ENCODE measurements around the gene GPSM3. TPM values are rescaled to one million over a fixed set of nuclear protein-coding genes. Genes with fewer than 3 reads are reported as not detected.

Gene GPSM3
- total RNA-seq, 1 experiment from 2014 or later = 11.8 TPM

GRCh38 chr6:32154514-32155161 is 37.8 kb downstream of the GPSM3 start:
- no peak overlapping the region for H2AK5ac ChIP-seq (ENCODE audit: insufficient read length, low read length)
- no peak overlapping the region for H4K91ac ChIP-seq (ENCODE audit: insufficient read length, low read depth, low read length)
- peaks cover 29% of the 10 kb centered on the region for H3K23me2 ChIP-seq (ENCODE audit: insufficient read length, low read depth, low read length, poor library complexity, severe bottlenecking)
- H4K5ac ChIP-seq (ENCODE audit: insufficient read length, low read depth, low read length) = no peak overlapping the region
- H3K79me2 ChIP-seq (ENCODE audit: insufficient read depth, low read length) = no peaks in the 10 kb centered on the region; the same call in 1 of the 2 replicates
- no CpG with 5 or more reads among the region's 34 CpGs for WGBS (ENCODE audit: extremely low coverage, insufficient read length, low lambda C conversion rate)
- H3T11ph ChIP-seq (ENCODE audit: low read length) = no peak overlapping the region
- no peak overlapping the region for H2BK20ac ChIP-seq (ENCODE audit: low read depth, low read length, poor library complexity, severe bottlenecking)
- H3K9ac ChIP-seq (ENCODE audit: extremely low read depth, insufficient read length, low read length) = peak overlapping the region; percentile 51
- H2BK120ac ChIP-seq (ENCODE audit: low read depth, low read length, poor library complexity, severe bottlenecking) = no peak overlapping the region
- H2BK12ac ChIP-seq (ENCODE audit: insufficient read length, low read depth, low read length) = no peak overlapping the region
- no peaks in the 10 kb centered on the region for H3K9me3 ChIP-seq (ENCODE audit: control insufficient read depth, low read depth, low read length)
- peak overlapping the region; percentile 81 for H3K4me2 ChIP-seq (ENCODE audit: insufficient read depth, insufficient read length, low read length)
- no peaks in the 10 kb centered on the region for H4K20me1 ChIP-seq (ENCODE audit: control insufficient read depth, insufficient read depth, insufficient read length)
- H3K23ac ChIP-seq (ENCODE audit: insufficient read length, low read depth, low read length) = no peak overlapping the region
- H2BK5ac ChIP-seq (ENCODE audit: insufficient read length, low read length) = no peak overlapping the region
- H3K27me3 ChIP-seq (ENCODE audit: insufficient read depth, low read length) = no peaks in the 10 kb centered on the region; the same call in 1 of the 2 replicates
- H3K27ac Mint-ChIP-seq = peak overlapping the region; percentile 76 to 99 (median 99); a peak in 5 of 7 replicates
- peak overlapping the region; percentile 97 to 98 for H3K4me3 Mint-ChIP-seq
- peaks cover 24 to 42% (median 27%) of the 10 kb centered on the region in 3 experiments for H3K36me3 Mint-ChIP-seq (ENCODE audit: insufficient read depth in 1 of 3, low read depth in 3 of 3)
- H3K18ac ChIP-seq (ENCODE audit: insufficient read length, low read depth, low read length) = peak overlapping the region; percentile 54
- no peak overlapping the region for H3K27ac ChIP-seq (ENCODE audit: insufficient read length, low read depth, low read length)
- peaks cover 2% of the 10 kb centered on the region; the same call in 1 of the 2 replicates for H3K4me1 ChIP-seq (ENCODE audit: insufficient read depth, low read length)
- H3K9me3 Mint-ChIP-seq = no peaks in the 10 kb centered on the region
- peaks cover 4% of the 10 kb centered on the region for H3K27me3 Mint-ChIP-seq (ENCODE audit: low read depth)
- peaks cover 35 to 38% of the 10 kb centered on the region in 2 experiments for H3K4me1 Mint-ChIP-seq
- TF ChIP-seq CTCF (conservative IDR thresholded peaks at IDR 0.05) = peak; percentile 66
- DNase-seq = peak; percentile 82
- no peak overlapping the region for H2AFZ ChIP-seq (ENCODE audit: low read length)
- H4K8ac ChIP-seq (replicated peaks; ENCODE audit: insufficient read length, low read depth, low read length) = no peak overlapping the region
- no peak overlapping the region for H2BK15ac ChIP-seq (ENCODE audit: low read depth, low read length)
- H3K56ac ChIP-seq (ENCODE audit: insufficient read length, low read depth, low read length) = no peak overlapping the region
- no peak overlapping the region for H3K4ac ChIP-seq (ENCODE audit: low read depth, low read length)
- peak overlapping the region; percentile 9; the same call in 1 of the 2 replicates for H3K14ac ChIP-seq (ENCODE audit: insufficient read depth, low read length)
- no peaks in the 10 kb centered on the region for H3K79me1 ChIP-seq (ENCODE audit: insufficient read depth, low read depth, low read length, poor library complexity, severe bottlenecking)

Measured in H9 (cell line).